PC-9 (cell line): ENCODE measurements around the gene ACCS.

ENCODE experiments used
- EZH2 ChIP-seq: fragments of 200-600 bp; sonication (generic); IDR thresholded peaks from 2 replicates; pipeline ENCODE4 v1.8.0; 2017; ENCODE audit warnings: antibody characterized with exemption, low read depth
- TF ChIP-seq, protein P1 (sequence below): fragments of 200-600 bp; sonication (generic); conservative IDR thresholded peaks from 2 replicates; pipeline ENCODE4 v1.6.1; 2017; ENCODE audit warnings: mixed run types, antibody characterized with exemption, mild to moderate bottlenecking, moderate library complexity

DNA sequence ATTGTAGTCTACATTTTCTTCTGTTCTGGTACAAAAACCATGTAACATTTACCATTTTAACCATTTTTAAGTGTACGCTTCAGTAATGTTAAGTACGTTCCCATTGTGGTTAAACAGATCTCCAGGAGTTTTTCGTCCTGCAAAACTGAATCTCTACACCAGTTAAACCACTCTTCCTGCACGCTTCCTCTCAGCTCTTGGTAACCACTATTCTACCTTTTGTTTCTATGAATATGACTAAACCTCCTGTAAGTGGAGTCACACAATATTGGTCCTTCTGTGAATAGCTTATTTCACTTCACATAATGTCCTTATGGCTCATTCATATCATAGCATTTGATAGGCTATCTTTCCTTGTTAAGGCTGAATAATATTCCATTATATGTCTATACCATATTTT, 22.3 kb downstream of the ACCS start:
- TF ChIP-seq EZH2 = no peak
- TF ChIP-seq, protein P1, sequence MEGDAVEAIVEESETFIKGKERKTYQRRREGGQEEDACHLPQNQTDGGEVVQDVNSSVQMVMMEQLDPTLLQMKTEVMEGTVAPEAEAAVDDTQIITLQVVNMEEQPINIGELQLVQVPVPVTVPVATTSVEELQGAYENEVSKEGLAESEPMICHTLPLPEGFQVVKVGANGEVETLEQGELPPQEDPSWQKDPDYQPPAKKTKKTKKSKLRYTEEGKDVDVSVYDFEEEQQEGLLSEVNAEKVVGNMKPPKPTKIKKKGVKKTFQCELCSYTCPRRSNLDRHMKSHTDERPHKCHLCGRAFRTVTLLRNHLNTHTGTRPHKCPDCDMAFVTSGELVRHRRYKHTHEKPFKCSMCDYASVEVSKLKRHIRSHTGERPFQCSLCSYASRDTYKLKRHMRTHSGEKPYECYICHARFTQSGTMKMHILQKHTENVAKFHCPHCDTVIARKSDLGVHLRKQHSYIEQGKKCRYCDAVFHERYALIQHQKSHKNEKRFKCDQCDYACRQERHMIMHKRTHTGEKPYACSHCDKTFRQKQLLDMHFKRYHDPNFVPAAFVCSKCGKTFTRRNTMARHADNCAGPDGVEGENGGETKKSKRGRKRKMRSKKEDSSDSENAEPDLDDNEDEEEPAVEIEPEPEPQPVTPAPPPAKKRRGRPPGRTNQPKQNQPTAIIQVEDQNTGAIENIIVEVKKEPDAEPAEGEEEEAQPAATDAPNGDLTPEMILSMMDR = no peak
